IMR-90 (cell line): ENCODE data around the gene SRGAP3. TPM values are rescaled to one million over a fixed set of nuclear protein-coding genes. Genes with fewer than 3 reads are reported as not detected.

Experiments used
- ATAC-seq: fragments of 200-7000 bp; cut with Tn5 transposase; 2 replicates; pipeline ENCODE4 v1.9.1; 2020; ENCODE audit warnings: low read depth, mild to moderate bottlenecking, moderate library complexity
- BruUV-seq: library from RNA; stranded (reverse); fragments of 400-500 nt; replicated peaks from 2 replicates; lab custom pipeline; 2021; lab: Mats Ljungman, UMichigan
- CTCF ChIA-PET: fragments of 300-600 bp; formaldehyde crosslinking; extraction: SDS; loops from one replicate; lab custom pipeline; 2021; ENCODE audit warnings: antibody characterized with exemption; lab: Yijun Ruan, JAX
- POLR2A ChIA-PET: fragments of 300-600 bp; sonication (Branson Sonifier 250); formaldehyde crosslinking; loops from one replicate; lab custom pipeline; 2022; ENCODE audit warnings: antibody characterized with exemption; ENCODE audit not compliant: unreplicated experiment; lab: Charles Lee
- DNase-seq: peaks from one replicate; pipeline ENCODE4 v3.0.0; 2013
- H2AFZ ChIP-seq: replicated peaks from 2 replicates; pipeline ENCODE3; 2013; ENCODE audit warnings: low read length, mild to moderate bottlenecking; ENCODE audit not compliant: poor library complexity
- H2AK5ac ChIP-seq: 2 replicates; pipeline ENCODE4 v1.6.1; 2013; ENCODE audit warnings: low read depth, low read length, inconsistent platforms
- H2AK9ac ChIP-seq: replicated peaks from 2 replicates; pipeline ENCODE3; 2013; ENCODE audit warnings: mild to moderate bottlenecking, low read depth, low read length, moderate library complexity; ENCODE audit not compliant: poor library complexity
- H2BK120ac ChIP-seq: 2 replicates; pipeline ENCODE4 v1.6.1; 2013; ENCODE audit warnings: low read depth, low read length, inconsistent platforms
- H2BK15ac ChIP-seq: 3 replicates; pipeline ENCODE4 v1.6.1; 2013; ENCODE audit warnings: low read depth, low read length, inconsistent platforms
- H2BK20ac ChIP-seq: 2 replicates; pipeline ENCODE4 v1.6.1; 2013; ENCODE audit warnings: low read depth, mild to moderate bottlenecking, inconsistent platforms, low read length, moderate library complexity
- H2BK5ac ChIP-seq: 2 replicates; pipeline ENCODE4 v1.6.1; 2013; ENCODE audit warnings: mild to moderate bottlenecking, low read depth, low read length, inconsistent platforms; ENCODE audit not compliant: poor library complexity, severe bottlenecking
- H3K14ac ChIP-seq: replicated peaks from 2 replicates; pipeline ENCODE4 v1.6.1; 2013; ENCODE audit warnings: low read depth, low read length, inconsistent platforms
- H3K18ac ChIP-seq: 2 replicates; pipeline ENCODE4 v1.6.1; 2013; ENCODE audit warnings: low read depth, low read length, control low read depth
- H3K23ac ChIP-seq: 2 replicates; pipeline ENCODE4 v1.6.1; 2013; ENCODE audit warnings: low read depth, low read length, inconsistent platforms
- H3K27ac ChIP-seq: 2 replicates; pipeline ENCODE4 v1.5.1; 2013; ENCODE audit warnings: mild to moderate bottlenecking, control low read depth, low read length; ENCODE audit not compliant: insufficient read depth
- H3K27me3 ChIP-seq: 2 replicates; pipeline ENCODE4 v1.6.1; 2013; ENCODE audit warnings: low read length; ENCODE audit not compliant: control insufficient read depth, insufficient read depth
- H3K36me3 ChIP-seq: 2 replicates; pipeline ENCODE4 v1.6.1; 2013; ENCODE audit warnings: low read length, mixed read lengths; ENCODE audit not compliant: control insufficient read depth, insufficient read depth
- H3K4ac ChIP-seq: 2 replicates; pipeline ENCODE4 v1.6.1; 2013; ENCODE audit warnings: low read depth, low read length, inconsistent platforms
- H3K4me1 ChIP-seq: 2 replicates; pipeline ENCODE4 v1.6.1; 2013; ENCODE audit warnings: low read length, mixed read lengths; ENCODE audit not compliant: control insufficient read depth, insufficient read depth
- H3K4me2 ChIP-seq: 2 replicates; pipeline ENCODE4 v1.6.1; 2013; ENCODE audit warnings: low read depth, mild to moderate bottlenecking, control low read depth, low read length, moderate library complexity
- H3K4me3 ChIP-seq: 2 replicates; pipeline ENCODE4 v1.5.1; 2013; ENCODE audit warnings: low read depth, mild to moderate bottlenecking, control low read depth, low read length, moderate library complexity; ENCODE audit not compliant: insufficient read depth
- H3K56ac ChIP-seq: 2 replicates; pipeline ENCODE4 v1.6.1; 2013; ENCODE audit warnings: low read length, inconsistent platforms; ENCODE audit not compliant: insufficient read depth; ENCODE audit errors: extremely low read depth
- H3K79me1 ChIP-seq, 2 experiments: 2 replicates each; pipeline ENCODE4 v1.6.1; 2013; ENCODE audit warnings: low read length in 2 of 2, inconsistent platforms in 1 of 2, low read depth in 1 of 2
- H3K9ac ChIP-seq: 2 replicates; pipeline ENCODE4 v1.6.1; 2013; ENCODE audit warnings: low read depth, low read length, control low read depth
- H3K9me1 ChIP-seq: 2 replicates; pipeline ENCODE4 v1.6.1; 2013; ENCODE audit warnings: low read length, inconsistent platforms; ENCODE audit not compliant: insufficient read depth
- H3K9me3 ChIP-seq: 2 replicates; pipeline ENCODE4 v1.6.1; 2013; ENCODE audit warnings: low read length; ENCODE audit not compliant: control insufficient read depth, insufficient read depth
- H4K20me1 ChIP-seq: 2 replicates; pipeline ENCODE4 v1.6.1; 2013; ENCODE audit warnings: low read length, inconsistent platforms; ENCODE audit not compliant: insufficient read depth
- H4K5ac ChIP-seq: 2 replicates; pipeline ENCODE4 v1.6.1; 2013; ENCODE audit warnings: mild to moderate bottlenecking, low read depth, low read length, control low read depth
- H4K8ac ChIP-seq, 2 experiments: 2 replicates each; pipeline ENCODE4 v1.6.1; 2013; ENCODE audit warnings: low read depth in 2 of 2, low read length in 2 of 2, control low read depth in 1 of 2, inconsistent platforms in 1 of 2
- H4K91ac ChIP-seq: 2 replicates; pipeline ENCODE4 v1.6.1; 2013; ENCODE audit warnings: low read depth, low read length, inconsistent platforms; ENCODE audit not compliant: insufficient read depth
- POLR2A ChIP-seq: IDR thresholded peaks from 2 replicates; pipeline ENCODE4 v1.6.1; 2012; ENCODE audit warnings: mild to moderate bottlenecking, low read depth, low read length
- WGBS, 2 experiments: methylation state at CpG; one replicate each; pipeline versions ENCODE4 v1.1.5 to v1.1.7; 2013; ENCODE audit warnings: missing lambda C conversion rate in 2 of 2; ENCODE audit not compliant: insufficient read length in 1 of 2; ENCODE audit errors: extremely low coverage in 2 of 2; 5-methylcytosine and 5-hydroxymethylcytosine counted together
- dilution Hi-C: fragments of 300-500 bp; cut with HindIII; formaldehyde crosslinking; loops from one replicate; pipeline ENCODE4 v1.14.3; 2018; ENCODE audit warnings: low sequenced_read_pairs; ENCODE audit not compliant: unreplicated experiment
- in situ Hi-C: fragments of 300-500 bp; cut with MboI; formaldehyde crosslinking; loops from 3 replicates; pipeline ENCODE4 v1.14.3; 2019; ENCODE audit warnings: low sequenced_read_pairs, inconsistent platforms, mixed read lengths
- intact Hi-C: fragments of 100-400 bp; cut with micrococcal nuclease; formaldehyde crosslinking; loops from 2 replicates; pipeline ENCODE4 v1.10.0; 2022
- polyA plus RNA-seq, 3 experiments: library from polyadenylated mRNA; depleted of rRNA; stranded (reverse); fragments of >200 nt; gene quantifications; 2 replicates each; pipeline ENCODE4 v1.2.3, GENCODE V29; 2012; ENCODE audit warnings: low replicate concordance in 1 of 3
- total RNA-seq: library from RNA; depleted of rRNA; stranded (reverse); fragments of >200 nt; gene quantifications from 2 replicates; pipeline ENCODE4 v1.2.3, GENCODE V29; 2012
- TF ChIP-seq, protein P1 (sequence below): conservative IDR thresholded peaks from 2 replicates; pipeline ENCODE4 v1.5.1; 2012; ENCODE audit warnings: mild to moderate bottlenecking, low read depth, low read length, improper control_type of control experiment

Gene SRGAP3
- total and polyA plus RNA-seq, 2 of the 4 experiments (the other 2 are of a cell fraction) = 0.68 to 1.4 TPM

DNA sequence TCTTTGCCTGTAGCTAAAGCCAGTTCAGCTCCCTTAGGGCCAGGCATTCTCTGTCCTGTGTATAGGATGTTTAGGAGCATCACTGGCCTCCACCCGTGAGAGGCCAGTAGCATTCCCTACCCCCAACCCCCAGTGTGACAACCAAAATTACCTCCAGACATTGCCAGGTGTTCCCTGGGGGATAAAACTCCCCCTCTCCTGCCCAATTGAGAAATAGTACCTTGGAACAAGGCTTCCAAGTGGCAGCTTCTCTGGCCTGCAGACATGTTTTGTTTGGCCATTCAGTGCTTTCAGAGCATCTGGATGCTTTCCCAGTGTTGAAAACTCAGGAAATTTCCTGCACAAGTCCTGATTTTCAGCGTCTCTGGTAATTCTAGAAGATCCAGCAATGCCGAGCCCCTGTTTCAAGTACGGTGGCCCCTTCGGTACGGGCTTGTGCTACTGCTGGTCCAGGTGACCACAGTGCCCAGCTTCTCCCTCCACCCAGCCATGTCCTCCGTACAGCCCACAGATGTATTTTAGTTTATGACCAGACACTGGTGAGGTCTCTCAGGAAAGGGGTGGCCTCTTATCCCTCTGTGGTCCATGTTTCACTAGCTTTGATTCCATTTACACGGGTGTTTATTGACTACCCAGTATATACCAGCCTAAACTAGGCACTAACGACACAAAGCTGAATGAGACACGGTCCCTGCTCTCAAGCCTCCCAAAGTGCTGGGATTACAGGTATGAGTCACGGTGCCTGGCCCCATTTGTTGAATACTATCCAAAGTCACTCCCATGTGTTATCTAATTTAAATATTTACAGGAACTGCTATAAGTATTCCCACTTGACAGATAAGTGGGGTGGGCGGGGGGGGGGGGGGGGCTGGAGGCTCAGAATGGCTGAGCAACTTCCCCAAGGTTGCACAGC lies 160.7 kb downstream of the SRGAP3 start:
- Histone ChIP-seq H4K8ac (no peak overlapping the region), H2BK20ac (no peak overlapping the region), H2AK9ac (no peak overlapping the region), H3K36me3 (no peaks in the 10 kb centered on the region), H4K5ac (no peak overlapping the region), H3K27me3 (no peaks in the 10 kb centered on the region; the same call in 1 of the 2 replicates), H3K9me3 (no peaks in the 10 kb centered on the region), H3K4me1 (no peaks in the 10 kb centered on the region; the same call in 1 of the 2 replicates), H3K18ac (no peak overlapping the region), H2BK120ac (no peak overlapping the region), H2AFZ (no peak overlapping the region), H4K91ac (no peak overlapping the region), H4K20me1 (no peaks in the 10 kb centered on the region), H3K4ac (no peak overlapping the region), H3K4me3 (no peak overlapping the region), H3K9me1 (peaks cover 3% of the 10 kb centered on the region; the same call in 1 of the 2 replicates), H3K79me1 (no peaks in the 10 kb centered on the region), H3K23ac (no peak overlapping the region), H2AK5ac (no peak overlapping the region), H2BK5ac (no peak overlapping the region), H3K56ac (no peak overlapping the region), H3K27ac (no peak overlapping the region), H3K4me2 (no peak overlapping the region), H3K9ac (no peak overlapping the region), H3K14ac (no peak overlapping the region), H2BK15ac (no peak overlapping the region)
- 32% methylated on average over 3 of the region's 12 CpGs; no CpG with 5 or more reads in 1 of the 2 experiments for WGBS, 2 experiments
- BruUV-seq = no TSS peak
- ChIA-PET POLR2A (no interaction called here), CTCF (no interaction called here)
- dilution Hi-C loops (no loop called here), in situ Hi-C loops (no loop called here), intact Hi-C loops (no loop called here)
- peak; percentile 37 for ATAC-seq
- TF ChIP-seq, protein P1, sequence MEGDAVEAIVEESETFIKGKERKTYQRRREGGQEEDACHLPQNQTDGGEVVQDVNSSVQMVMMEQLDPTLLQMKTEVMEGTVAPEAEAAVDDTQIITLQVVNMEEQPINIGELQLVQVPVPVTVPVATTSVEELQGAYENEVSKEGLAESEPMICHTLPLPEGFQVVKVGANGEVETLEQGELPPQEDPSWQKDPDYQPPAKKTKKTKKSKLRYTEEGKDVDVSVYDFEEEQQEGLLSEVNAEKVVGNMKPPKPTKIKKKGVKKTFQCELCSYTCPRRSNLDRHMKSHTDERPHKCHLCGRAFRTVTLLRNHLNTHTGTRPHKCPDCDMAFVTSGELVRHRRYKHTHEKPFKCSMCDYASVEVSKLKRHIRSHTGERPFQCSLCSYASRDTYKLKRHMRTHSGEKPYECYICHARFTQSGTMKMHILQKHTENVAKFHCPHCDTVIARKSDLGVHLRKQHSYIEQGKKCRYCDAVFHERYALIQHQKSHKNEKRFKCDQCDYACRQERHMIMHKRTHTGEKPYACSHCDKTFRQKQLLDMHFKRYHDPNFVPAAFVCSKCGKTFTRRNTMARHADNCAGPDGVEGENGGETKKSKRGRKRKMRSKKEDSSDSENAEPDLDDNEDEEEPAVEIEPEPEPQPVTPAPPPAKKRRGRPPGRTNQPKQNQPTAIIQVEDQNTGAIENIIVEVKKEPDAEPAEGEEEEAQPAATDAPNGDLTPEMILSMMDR = no peak
- no peak for TF ChIP-seq POLR2A
- no peak for DNase-seq
